ENCODE measurements around the gene MYMK. TPM values are rescaled to one million over a fixed set of nuclear protein-coding genes. Genes with fewer than 3 reads are reported as not detected.

Gene MYMK
- total RNA-seq, 4 donors from 2014 or later = not detected

DNA sequence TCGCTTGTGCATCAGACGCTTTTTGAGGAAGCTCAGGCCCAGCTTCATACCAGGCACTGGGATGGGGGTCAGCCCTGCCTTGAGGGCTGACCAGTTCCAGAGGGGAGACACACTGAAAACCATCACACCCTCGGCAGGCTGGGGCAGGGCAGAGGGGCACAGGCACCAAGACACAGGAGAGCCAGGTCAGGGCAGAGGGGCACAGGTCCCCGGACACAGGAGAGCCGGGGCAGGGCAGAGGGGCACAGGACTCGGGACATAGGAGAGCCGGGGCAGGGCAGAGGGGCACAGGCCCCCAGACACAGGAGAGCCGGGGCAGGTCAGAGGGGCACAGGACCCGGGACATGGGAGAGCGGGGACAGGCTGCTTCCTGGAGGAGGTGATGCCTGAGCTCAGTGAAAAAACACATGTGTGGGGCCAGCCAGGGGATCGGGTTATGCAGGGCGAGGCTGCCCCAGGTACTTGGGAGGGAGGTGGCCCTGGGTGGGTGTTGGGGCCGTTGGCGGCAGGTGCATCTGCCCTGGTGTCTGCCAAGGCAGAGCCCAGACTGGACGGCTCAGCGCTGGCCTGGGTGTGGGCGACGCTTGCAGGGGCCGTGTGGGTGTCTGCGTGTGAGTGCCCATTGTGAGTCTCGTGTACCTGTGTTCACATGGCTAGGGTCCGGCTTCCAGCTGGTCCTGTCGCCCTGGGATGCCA lies 30.8 kb downstream of the MYMK start:
- DNase-seq (ENCODE audit: low spot score) (no peak), ATAC-seq (ENCODE audit: low FRiP score) (no peak)
- no peak for TF ChIP-seq CTCF (IDR thresholded peaks at IDR 0.05)

GRCh38 chr9:133493428-133493827 lies 31.3 kb downstream of the MYMK start:
- DNase-seq (ENCODE audit: low spot score) (no peak), ATAC-seq (ENCODE audit: low FRiP score) (no peak)
- TF ChIP-seq CTCF (IDR thresholded peaks at IDR 0.05) = no peak

GRCh38 chr9:133492061-133493021 lies 32.4 kb downstream of the MYMK start:
- ATAC-seq (ENCODE audit: low FRiP score) = no peak
- TF ChIP-seq CTCF (IDR thresholded peaks at IDR 0.05) = no peak
- no peak for DNase-seq (ENCODE audit: low spot score)

DNA sequence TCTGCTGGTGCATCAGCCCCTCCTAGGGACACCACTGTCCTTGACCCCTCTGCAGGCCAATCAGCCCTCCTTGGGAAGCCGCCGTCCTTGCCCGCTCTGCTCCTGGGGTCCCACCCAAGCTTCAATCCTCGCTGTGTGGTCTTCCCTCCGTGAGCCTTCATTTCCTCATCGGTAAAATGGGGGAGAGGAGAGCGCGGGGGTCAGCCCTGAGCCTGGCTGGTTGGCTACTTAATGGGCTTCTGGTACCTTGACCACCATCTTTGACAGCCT lies 33.2 kb downstream of the MYMK start:
- no peak for ATAC-seq (ENCODE audit: low FRiP score)
- DNase-seq (ENCODE audit: low spot score) = no peak
- no peak for TF ChIP-seq CTCF (IDR thresholded peaks at IDR 0.05)

DNA sequence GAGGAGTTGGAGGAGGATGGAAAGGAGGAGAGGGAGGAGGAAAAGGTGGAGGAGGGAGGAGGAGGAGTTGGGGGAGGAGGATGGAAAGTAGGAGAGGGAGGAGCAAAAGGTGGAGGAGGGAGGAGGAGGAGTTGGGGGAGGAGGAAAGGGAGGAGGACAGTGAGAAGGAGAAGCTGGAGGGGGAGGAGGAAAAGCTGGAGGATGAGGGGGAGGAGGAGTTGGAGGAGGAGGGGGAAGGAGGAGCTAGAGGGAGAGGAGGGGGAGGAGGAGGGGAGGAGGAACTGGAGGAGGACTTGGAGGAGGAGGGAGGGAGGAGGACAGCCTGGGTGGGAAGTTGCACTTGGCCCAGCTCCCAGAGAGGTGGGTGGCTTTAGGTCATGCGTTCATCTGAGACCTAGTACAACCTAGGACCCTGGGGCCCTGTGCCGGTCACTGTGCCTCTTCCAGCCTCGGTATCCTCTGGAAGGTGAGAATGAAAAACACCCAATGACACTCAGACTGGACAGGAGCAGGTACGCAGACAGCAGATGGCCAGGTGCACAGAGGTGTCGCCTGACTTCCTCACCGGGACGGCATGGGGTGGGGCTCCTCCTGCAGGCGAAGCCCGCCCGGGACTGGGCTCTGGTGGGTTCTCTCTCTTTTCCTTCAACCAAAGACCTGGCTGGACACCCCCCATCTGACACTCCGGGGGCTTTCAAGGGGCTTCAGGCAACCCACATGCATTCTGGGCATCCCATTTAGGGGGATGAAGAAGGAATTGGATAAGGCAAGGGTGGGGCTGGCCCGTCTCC lies 33.7 kb downstream of the MYMK start:
- TF ChIP-seq CTCF (IDR thresholded peaks at IDR 0.05) = no peak
- DNase-seq (ENCODE audit: low spot score) (no peak), ATAC-seq (ENCODE audit: low FRiP score) (no peak)

GRCh38 chr9:133490201-133490681 lies 34.5 kb downstream of the MYMK start:
- ATAC-seq (ENCODE audit: low FRiP score) (no peak), DNase-seq (ENCODE audit: low spot score) (no peak)
- TF ChIP-seq CTCF (IDR thresholded peaks at IDR 0.05) = no peak

All from omental fat pad (tissue), 4 donors.